SU-DHL-6 (cell line): ENCODE results near the gene GORASP1.

Experiments
- H2AFZ ChIP-seq: fragments of 200-600 bp; sonication (generic); 2 replicates; pipeline ENCODE4 v1.6.1; 2014; ENCODE audit warnings: low read depth, mild to moderate bottlenecking, moderate library complexity, mixed read lengths, antibody characterized with exemption, low read length; ENCODE audit not compliant: severe bottlenecking
- H3F3A ChIP-seq: fragments of 200-600 bp; shearing (Covaris generic); 2 replicates; pipeline ENCODE4 v1.6.0; 2016; ENCODE audit warnings: antibody characterized with exemption, mild to moderate bottlenecking; ENCODE audit not compliant: insufficient read depth
- H3K27ac ChIP-seq: fragments of 200-600 bp; sonication (generic); 2 replicates; pipeline ENCODE4 v1.5.1; 2016; ENCODE audit warnings: low read depth, mild to moderate bottlenecking, low read length, moderate library complexity, mixed read lengths
- H3K27me3 ChIP-seq: fragments of 200-600 bp; sonication (generic), shearing (Covaris generic); 2 replicates; pipeline ENCODE4 v1.6.0; 2014; ENCODE audit warnings: mild to moderate bottlenecking, low read length
- H3K36me3 ChIP-seq: fragments of 200-600 bp; sonication (generic); 2 replicates; pipeline ENCODE4 v1.6.1; 2014; ENCODE audit warnings: mild to moderate bottlenecking, low read length, mixed read lengths
- H3K4me2 ChIP-seq: fragments of 300-600, 200-600 bp; shearing (Covaris generic), sonication (generic); 2 replicates; pipeline ENCODE4 v1.6.0; 2014; ENCODE audit warnings: low read length, low read depth, mild to moderate bottlenecking; ENCODE audit not compliant: poor library complexity, severe bottlenecking
- H3K4me3 ChIP-seq: fragments of 200-600 bp; sonication (generic); 2 replicates; pipeline ENCODE4 v1.5.1; 2014; ENCODE audit warnings: antibody characterized with exemption, low read length, mild to moderate bottlenecking, mixed read lengths; ENCODE audit not compliant: insufficient read depth, poor library complexity, severe bottlenecking
- H3K79me2 ChIP-seq: fragments of 200-600 bp; sonication (generic); 2 replicates; pipeline ENCODE4 v1.6.1; 2014; ENCODE audit warnings: mild to moderate bottlenecking, low read length, moderate library complexity; ENCODE audit not compliant: insufficient read depth
- H3K9ac ChIP-seq: fragments of 200-600 bp; sonication (generic); 2 replicates; pipeline ENCODE4 v1.7.0; 2014; ENCODE audit warnings: mild to moderate bottlenecking, low read length
- H3K9me2 ChIP-seq: fragments of 200-600 bp; sonication (generic); replicated peaks from 2 replicates; pipeline ENCODE4 v1.6.1; 2014; ENCODE audit warnings: low read length; ENCODE audit not compliant: insufficient read depth
- H3K9me3 ChIP-seq: fragments of 200-600 bp; sonication (generic); 2 replicates; pipeline ENCODE4 v1.6.1; 2014; ENCODE audit warnings: low read length, mixed read lengths; ENCODE audit not compliant: insufficient read depth
- H4K20me1 ChIP-seq: fragments of 200-600 bp; sonication (generic); 2 replicates; pipeline ENCODE4 v1.6.1; 2014; ENCODE audit warnings: low read depth, mild to moderate bottlenecking, antibody characterized with exemption, low read length, moderate library complexity, mixed read lengths
- EZH2phosphoT487 ChIP-seq: fragments of 200-600 bp; sonication (generic), shearing (Covaris generic); conservative IDR thresholded peaks from 2 replicates; pipeline ENCODE4 v1.6.1; 2018; ENCODE audit warnings: mild to moderate bottlenecking, antibody characterized with exemption, low read length, moderate library complexity, mixed read lengths
- TF ChIP-seq, protein P1 (sequence below): fragments of 200-600 bp; sonication (generic); IDR thresholded peaks from one replicate; pipeline ENCODE4 v1.5.1; 2017; ENCODE audit warnings: antibody characterized with exemption, mild to moderate bottlenecking, low read length, moderate library complexity; ENCODE audit not compliant: insufficient read depth, poor library complexity, severe bottlenecking

The GORASP1 gene

DNA sequence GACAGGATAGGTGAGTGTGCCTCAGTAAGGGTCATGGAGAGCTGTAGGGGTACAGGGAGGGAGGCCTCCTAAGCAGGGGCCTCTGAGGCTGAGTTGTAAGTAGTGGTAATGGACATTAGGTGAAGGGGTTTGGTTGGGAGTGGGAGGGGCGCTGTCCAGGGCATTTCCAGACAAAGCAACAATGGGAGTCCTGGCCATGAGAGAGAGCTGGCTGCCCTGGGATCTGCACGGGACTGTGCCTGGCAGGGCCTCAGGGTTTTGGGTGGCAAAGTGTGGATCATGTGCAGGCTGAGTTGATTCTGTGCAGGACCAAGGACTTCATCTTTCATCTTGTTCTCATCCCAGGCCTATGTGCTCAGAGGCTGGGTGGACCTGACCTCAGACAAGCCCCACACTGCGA is 4.7 kb upstream of the GORASP1 start:
- no peak overlapping the region for H2AFZ ChIP-seq
- no peak overlapping the region for H3K4me2 ChIP-seq
- no peak for TF ChIP-seq EZH2phosphoT487
- TF ChIP-seq, protein P1, sequence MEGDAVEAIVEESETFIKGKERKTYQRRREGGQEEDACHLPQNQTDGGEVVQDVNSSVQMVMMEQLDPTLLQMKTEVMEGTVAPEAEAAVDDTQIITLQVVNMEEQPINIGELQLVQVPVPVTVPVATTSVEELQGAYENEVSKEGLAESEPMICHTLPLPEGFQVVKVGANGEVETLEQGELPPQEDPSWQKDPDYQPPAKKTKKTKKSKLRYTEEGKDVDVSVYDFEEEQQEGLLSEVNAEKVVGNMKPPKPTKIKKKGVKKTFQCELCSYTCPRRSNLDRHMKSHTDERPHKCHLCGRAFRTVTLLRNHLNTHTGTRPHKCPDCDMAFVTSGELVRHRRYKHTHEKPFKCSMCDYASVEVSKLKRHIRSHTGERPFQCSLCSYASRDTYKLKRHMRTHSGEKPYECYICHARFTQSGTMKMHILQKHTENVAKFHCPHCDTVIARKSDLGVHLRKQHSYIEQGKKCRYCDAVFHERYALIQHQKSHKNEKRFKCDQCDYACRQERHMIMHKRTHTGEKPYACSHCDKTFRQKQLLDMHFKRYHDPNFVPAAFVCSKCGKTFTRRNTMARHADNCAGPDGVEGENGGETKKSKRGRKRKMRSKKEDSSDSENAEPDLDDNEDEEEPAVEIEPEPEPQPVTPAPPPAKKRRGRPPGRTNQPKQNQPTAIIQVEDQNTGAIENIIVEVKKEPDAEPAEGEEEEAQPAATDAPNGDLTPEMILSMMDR: no peak
- H3F3A ChIP-seq: peaks cover 5% of the 10 kb centered on the region; the same call in 1 of the 2 replicates
- H3K27ac ChIP-seq: no peak overlapping the region
- no peaks in the 10 kb centered on the region for H3K27me3 ChIP-seq
- H3K9me3 ChIP-seq: no peaks in the 10 kb centered on the region
- H3K9me2 ChIP-seq: no peaks in the 10 kb centered on the region
- no peaks in the 10 kb centered on the region for H4K20me1 ChIP-seq
- H3K4me3 ChIP-seq: no peak overlapping the region
- no peaks in the 10 kb centered on the region for H3K79me2 ChIP-seq
- H3K36me3 ChIP-seq: no peaks in the 10 kb centered on the region
- H3K9ac ChIP-seq: no peak overlapping the region

DNA sequence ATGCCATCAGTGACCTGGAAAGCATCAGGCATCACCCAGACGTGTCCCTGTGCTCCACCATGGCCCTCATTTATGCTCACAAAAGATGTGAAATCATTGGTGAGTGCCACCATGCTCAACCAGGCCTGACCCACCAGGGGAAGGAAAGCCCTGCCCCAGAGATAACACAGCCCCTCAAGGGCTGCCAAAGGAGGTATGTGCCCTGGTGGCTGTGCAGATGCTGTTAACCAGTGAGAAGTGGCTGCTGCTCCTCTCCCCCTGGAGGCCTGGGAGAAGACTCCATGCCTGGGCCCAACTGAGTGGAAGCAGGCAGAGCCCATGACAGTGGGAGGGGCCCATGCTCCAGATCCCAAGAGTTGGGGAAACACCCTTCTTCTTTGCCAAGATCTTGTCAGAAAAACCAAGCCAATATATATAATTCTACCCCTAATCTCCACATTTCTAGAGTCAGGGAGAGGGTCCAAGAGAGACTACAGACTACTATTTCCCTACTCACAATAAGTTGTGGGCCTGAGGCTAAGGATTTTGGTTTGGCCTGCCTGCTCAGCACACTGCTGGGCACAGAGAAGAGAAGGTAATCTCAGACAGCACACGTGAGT is 2.7 kb upstream of the GORASP1 start:
- H3K27me3 ChIP-seq: no peaks in the 10 kb centered on the region
- H2AFZ ChIP-seq: no peak overlapping the region
- no peak overlapping the region for H3K4me2 ChIP-seq
- H3K9me2 ChIP-seq: no peaks in the 10 kb centered on the region
- H3K27ac ChIP-seq: no peak overlapping the region
- H3K9ac ChIP-seq: no peak overlapping the region
- H3K79me2 ChIP-seq: no peaks in the 10 kb centered on the region
- H3K36me3 ChIP-seq: no peaks in the 10 kb centered on the region
- no peaks in the 10 kb centered on the region for H3K9me3 ChIP-seq
- TF ChIP-seq, protein P1: no peak
- no peak for TF ChIP-seq EZH2phosphoT487
- peaks cover 5% of the 10 kb centered on the region; the same call in 1 of the 2 replicates for H3F3A ChIP-seq
- H3K4me3 ChIP-seq: no peak overlapping the region
- H4K20me1 ChIP-seq: no peaks in the 10 kb centered on the region

DNA sequence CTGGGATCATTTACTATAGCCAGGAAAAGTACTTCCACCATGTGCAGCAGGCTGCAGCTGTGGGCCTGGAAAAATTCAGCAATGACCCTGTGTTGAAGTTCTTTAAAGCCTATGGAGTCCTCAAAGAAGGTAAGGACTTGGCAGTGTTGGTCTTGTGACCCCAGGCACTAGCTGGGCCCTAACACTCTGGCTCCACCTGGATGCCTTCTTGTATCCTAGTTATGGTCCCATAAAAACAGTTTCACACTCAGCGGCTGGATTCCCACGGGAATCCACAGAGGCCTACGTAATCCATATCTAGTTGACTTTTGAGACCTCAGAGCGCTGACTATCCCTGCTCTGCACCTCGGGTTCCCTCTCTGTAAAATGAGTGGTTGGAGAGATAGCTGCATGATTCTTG is 1.7 kb upstream of the GORASP1 start:
- no peak for TF ChIP-seq EZH2phosphoT487
- TF ChIP-seq, protein P1: no peak
- H3K9me2 ChIP-seq: no peaks in the 10 kb centered on the region
- no peaks in the 10 kb centered on the region for H3K9me3 ChIP-seq
- no peaks in the 10 kb centered on the region for H4K20me1 ChIP-seq
- H3K27me3 ChIP-seq: no peaks in the 10 kb centered on the region
- no peak overlapping the region for H3K4me2 ChIP-seq
- H3K36me3 ChIP-seq: no peaks in the 10 kb centered on the region
- no peak overlapping the region for H3K9ac ChIP-seq
- H3K4me3 ChIP-seq: no peak overlapping the region
- no peak overlapping the region for H2AFZ ChIP-seq
- H3K79me2 ChIP-seq: no peaks in the 10 kb centered on the region
- no peak overlapping the region for H3K27ac ChIP-seq
- H3F3A ChIP-seq: peaks cover 5% of the 10 kb centered on the region; the same call in 1 of the 2 replicates
